Inflammatory macrophage treated with lipopolysaccharide for 1 hour (primary cell): ENCODE results near the gene LSR.
A peak's percentile ranks its signal among the peaks of the same experiment; 100 is the strongest.

Experiments used
- DNase-seq, 2 donors: peaks; one replicate each; pipeline ENCODE4 v3.0.0-alpha.2; 2020 to 2022

Gene LSR

DNA sequence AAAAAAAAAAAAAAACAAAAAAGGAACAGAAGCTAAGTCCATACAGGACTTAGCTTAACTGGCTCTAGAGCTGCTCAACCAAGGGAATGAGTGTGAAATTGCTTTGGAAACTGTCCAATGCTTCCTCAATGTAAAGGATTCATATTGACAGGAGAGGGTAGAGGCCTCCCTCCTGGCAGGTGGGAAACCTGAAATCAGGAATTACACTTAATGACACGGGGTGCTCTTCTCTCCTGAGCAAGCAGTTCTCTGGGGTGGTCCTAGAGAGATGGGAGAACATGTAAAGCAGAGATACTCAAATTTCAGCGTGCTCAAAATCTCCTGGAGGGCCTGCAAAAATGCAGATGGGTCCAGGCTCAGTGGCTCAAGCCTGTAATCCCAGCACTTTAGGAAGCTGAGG lies 39.5 kb downstream of the LSR start:
- no peak for DNase-seq

DNA sequence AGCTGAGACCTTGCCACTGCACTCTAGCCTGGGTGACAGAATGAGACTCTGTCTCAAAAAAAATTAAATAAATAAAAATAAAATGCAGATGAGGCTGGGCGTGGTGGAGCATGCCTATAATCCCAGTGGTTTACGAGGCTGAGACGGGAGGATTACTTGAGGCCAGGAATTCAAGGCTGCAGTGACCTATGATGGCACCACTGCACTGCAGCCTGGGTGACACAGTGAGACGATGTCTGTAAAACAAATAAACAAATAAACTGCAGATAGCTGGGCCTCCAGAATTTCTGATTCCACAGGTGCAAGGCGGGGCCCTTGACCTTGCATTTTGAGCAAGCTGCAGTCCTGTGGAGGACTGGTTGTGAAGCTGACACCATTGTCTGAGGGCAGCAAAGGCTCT lies 40.1 kb downstream of the LSR start:
- no peak for DNase-seq

DNA sequence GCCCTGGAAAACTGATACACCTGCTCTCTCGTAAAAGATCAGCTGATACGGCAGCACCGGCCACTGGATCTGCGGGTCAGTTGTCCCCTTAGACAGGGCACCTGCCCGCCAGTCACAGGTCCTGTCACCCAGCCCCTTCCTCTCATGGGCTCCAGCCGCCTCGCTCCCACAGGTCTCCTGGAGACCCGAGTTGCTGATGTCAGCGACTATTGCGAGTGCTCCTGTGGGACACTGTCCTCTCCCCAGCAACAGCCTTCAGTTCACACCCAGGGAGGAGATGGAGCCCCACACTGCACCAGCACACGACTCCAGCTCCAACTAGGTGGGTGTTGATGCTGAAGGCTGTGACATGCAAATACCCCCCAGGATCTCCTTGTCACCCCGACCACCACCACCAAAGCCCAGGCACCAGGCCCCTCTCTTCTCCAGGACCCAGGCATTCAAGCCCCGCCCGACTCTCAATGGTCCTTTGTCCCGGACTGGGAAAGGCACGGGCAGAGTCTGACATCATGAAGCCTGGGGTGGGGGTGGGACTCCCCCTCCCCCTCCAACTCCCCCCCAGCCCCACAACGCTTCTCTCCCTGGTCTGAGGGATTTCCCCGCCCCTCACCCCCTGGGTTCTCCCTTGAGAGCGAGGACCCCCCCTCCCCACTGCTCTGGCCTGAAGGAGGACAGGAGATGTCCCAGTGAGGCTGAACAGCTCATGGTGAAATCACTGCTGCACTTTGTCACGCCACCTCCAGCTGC lies 41.8 kb downstream of the LSR start:
- no peak for DNase-seq

DNA sequence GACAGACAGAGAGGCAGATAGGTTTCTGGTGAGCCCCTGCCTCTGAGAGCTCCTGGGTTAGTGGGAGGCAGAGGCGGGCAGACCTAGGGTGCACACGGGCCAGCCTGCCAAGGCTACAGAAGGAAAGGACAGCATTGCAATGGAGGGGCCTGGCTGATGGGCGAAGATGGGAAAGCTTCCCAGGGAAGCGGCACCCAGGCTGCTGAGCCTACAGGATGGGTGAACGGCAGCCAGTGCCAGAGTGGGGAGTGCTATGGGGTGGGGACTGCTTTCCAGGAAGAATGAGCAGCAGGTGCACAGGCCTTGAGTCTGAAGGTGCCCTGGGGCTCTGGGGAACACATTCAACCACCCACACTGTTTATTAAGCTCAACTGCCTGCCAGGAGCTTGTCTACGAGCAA lies 42.5 kb downstream of the LSR start:
- DNase-seq, result no peak

DNA sequence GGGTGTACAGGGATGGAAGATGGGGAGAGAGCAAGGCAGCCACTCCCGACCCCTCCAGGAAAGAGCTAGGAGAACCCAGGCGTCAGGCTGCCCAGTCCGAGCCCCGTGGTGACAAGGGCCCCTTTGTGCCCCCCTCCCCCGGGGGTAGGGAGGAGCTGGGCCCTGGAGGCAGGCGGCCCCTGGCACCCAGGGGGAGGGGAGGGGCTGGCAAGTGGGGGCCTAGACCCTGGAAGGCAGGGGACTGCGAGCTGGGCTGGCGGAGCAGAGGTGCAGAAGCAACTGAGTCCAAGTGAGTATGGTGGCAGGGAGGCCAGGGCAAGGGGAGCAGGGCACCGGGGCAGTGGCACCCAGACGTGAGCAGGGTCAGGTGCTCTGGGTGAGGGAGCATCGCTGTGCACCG lies 43.1 kb downstream of the LSR start, which contains the start of gene MAG:
TSS of gene MAG (plus strand) at position 246 of the 400 bp plus-strand sequence. CDS start 3,248 bp downstream, outside the sequence.
- no peak for DNase-seq

DNA sequence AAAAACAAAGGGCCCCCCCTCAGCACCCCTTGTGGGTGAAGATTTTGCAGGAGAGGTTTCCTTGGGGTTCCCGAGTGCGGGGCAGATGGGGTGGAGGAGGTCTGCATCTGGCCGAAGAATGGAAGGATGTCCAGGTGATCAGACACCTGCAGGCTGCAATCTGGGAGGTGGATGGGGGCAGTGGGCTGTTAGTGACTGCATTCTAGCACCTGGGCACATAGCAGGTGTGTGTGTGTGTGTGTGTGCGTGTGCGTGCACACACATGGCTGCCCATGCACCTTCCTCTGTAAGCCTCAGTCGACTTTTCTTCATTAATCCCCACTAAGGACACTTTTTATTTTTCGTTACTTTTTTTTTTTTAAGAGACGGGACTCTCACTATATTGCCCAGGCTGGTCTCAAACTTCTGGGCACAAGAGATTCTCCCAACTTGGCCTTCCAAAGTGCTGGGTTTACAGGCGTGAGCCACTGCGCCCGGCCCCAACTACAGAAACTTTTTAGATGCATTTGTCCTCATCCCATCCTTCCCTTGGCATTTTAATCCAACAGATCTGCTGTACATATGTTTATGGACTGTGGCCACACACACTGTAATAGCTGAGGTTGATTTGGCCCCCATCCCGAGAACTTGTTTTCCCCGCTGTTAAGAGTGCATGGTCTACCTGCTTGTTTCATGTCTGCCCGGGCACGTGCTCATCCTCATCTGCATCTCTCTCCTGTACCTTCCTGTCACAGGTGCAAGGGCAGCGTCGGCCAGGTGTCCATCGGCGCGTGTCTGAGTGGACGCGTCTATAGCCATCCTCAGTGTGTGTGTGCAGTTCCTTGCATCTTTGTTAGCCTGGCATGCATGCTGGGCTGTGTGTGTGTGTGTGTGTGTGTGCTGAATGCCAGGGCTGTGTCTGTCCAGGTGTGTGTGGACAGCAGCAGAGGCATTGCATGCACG lies 43.9 kb downstream of the LSR start:
- no peak for DNase-seq

DNA sequence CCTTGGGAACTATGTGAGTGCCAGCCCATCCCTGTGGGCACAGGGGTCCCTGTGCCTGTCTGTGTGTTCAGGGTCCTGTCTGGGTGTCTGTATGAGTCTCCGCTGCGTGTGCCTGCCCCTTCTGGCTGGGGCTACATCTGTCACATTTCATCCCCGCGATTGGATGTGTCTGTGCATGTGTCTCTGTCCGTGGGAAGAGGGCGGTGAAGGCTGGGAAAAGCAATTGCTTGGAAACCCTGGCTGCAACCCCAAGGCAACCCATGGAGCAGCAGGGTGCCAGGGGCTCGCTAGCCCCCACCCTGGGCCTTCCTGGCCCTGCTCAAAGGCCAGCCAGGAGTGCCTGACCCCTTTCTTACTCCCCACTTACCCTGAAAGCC lies 44.5 kb downstream of the LSR start:
- DNase-seq, result no peak

DNA sequence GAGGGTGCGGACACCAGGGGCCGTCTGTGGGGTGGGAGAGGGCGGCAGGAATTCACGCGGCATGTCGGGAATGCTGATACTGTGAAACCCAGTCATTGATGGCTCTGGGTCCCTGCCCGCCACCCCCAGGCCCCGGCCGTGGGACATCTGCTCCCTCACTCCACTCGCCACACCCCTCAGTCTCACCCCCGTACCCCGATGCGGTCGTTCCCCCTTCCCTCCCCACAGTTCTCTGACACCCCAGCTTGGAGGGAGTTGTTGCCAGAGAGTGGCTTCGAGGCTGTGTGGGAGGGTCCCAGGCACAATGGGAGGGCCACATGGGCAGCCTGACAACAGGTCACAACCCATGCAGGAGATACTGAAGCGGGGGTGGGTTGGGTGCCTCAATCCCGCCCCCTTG lies 45.0 kb downstream of the LSR start:
- no peak for DNase-seq

DNA sequence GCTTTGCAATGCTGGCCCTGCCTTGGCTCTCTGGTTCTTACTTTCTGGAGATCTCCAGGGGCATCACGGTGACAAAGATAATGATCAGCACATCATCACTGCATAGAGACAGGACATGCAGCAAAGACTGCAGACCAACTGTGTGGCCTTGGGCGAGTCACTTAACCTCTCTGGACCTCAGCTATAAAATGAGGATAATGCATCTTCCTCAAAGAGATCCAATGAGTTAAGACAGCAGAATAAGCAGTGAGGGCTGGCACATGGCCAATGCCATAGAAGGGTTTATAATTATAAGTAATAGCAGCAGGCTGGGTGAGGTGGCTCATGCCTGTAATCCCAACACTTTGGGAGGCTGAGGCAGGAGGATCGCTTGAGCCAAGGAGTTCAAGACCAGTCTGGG lies 45.5 kb downstream of the LSR start:
- no peak for DNase-seq

DNA sequence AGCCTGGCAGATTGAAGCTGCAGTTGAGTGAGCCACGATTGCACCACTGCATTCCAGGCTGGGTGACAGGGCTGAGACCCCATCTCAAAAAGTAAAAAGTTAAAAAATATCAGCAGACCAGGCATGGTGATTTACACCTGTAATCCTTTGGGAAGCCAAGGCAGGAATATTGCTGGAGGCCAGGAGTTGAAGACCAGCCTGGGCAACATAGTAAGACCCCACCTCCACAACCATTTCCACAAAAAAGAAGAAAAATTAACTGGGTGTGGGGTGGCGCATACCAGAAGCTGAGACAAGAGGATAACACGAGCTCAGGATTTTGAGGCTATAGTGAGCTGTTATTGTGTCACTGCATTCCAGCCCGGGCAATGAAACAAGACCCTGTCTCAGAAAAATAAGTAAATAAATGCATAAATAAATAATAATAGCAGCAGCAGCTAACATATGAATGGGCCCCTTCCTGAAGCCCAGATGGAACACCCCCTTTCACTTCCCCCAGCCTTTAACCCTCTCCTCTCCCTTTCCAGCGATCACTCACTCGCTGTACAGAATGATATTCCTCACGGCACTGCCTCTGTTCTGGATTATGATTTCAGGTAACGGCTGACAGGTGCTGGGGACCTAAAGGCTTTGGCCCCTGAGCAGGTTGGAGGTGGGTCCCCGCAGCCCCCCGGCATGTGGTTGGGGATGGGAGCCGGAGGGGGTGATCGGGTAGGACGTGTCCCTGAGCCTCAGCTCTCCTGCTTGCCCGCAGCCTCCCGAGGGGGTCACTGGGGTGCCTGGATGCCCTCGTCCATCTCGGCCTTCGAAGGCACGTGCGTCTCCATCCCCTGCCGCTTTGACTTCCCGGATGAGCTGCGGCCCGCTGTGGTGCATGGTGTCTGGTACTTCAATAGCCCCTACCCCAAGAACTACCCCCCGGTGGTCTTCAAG lies 46.3 kb downstream of the LSR start:
- DNase-seq, result no peak

DNA sequence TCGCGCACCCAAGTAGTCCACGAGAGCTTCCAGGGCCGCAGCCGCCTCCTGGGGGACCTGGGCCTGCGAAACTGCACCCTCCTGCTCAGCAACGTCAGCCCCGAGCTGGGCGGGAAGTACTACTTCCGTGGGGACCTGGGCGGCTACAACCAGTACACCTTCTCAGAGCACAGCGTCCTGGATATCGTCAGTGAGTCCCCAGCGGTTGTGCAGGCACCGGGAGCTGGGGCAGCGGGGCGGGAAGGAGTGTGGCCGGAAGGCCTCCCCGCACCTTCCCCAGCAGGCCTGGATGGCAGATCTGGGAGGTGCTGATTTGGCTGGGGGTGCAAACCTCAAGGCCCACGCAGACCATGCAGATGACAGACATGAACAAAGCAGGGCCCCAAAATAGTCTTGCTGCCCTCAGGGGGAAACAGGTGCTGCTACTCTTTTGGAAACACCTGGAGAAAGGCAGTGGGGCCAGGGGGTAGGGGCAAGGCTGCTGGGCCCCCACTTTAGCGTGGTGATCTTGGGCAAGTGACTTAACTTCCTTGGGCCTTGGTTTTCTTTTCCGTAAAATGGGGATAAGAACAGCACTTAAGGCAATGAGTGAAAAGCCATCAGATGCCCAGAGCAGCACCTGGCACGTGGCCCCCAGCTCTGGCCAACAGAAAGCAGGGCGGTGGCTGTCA lies 47.1 kb downstream of the LSR start:
- DNase-seq, result no peak

DNA sequence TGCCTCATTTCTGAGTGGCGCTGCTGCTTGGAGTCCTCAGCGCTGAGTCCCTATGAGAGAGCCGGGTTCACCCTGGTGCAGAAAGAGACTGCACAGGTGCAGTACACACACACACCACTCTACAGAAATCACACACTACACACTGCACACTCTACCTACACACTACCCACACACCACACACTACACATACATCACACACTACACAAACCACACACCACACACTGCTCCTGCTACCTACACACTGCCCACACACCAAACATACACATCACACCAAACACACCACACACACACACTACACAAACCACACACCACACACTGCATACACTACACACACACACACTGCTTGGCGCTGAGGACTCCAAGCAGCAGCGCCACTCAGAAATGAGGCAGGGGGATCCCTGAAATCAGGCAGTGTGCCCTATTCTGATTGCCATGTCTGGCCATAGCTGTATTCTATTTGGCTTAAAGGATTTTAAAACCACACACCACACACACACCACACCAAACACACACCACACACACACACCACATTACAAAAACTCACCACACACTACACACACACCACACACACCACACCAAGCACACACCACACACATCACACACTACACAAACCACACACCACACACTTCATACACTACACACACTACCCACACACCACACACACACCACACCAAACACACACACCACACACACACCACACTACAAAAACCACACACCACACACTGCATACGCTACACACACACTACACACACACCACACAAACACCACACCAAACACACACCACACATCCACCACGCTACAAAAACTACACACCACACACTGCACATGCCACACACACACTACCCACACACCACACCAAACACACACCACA lies 48.1 kb downstream of the LSR start:
- DNase-seq, result no peak

DNA sequence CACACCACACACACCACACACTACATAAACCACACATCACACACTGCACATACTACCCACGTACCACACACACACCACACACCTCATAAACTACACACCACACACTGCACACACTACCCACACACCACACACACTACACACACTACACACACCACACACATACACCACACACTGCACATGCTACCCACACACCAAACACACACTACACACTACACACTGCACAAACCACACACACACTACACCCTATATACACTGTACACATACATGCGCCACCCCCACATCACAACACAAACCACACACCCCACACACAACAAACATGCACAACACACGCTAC lies 48.7 kb downstream of the LSR start:
- no peak for DNase-seq

DNA sequence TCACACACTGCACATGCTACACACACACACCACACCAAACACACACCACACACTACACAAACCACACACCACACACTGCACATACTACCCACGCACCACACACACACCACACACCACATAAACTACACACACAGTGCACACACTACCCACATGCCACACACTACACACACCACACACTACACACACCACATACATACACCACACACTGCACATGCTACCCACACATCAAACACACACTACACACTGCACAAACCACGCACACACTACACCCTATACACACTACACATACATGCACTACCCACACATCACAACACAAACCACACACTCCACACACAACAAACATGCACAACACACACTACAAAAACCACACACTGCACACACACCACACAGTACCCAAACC lies 49.1 kb downstream of the LSR start:
- no peak for DNase-seq

DNA sequence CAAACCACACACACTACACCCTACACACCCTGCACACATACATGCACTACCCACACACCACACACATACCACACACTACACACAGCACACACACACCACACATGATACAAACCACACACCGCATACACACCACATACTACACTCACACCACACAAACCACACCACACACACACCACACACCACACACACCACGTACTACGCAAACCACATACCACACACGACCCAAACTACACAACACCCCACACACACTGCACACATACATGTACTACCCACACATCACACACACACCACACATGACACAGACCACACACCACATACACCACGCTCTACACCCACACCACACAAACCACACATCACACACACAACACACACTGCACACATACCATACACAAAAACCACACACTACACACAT lies 49.8 kb downstream of the LSR start:
- DNase-seq, result no peak

DNA sequence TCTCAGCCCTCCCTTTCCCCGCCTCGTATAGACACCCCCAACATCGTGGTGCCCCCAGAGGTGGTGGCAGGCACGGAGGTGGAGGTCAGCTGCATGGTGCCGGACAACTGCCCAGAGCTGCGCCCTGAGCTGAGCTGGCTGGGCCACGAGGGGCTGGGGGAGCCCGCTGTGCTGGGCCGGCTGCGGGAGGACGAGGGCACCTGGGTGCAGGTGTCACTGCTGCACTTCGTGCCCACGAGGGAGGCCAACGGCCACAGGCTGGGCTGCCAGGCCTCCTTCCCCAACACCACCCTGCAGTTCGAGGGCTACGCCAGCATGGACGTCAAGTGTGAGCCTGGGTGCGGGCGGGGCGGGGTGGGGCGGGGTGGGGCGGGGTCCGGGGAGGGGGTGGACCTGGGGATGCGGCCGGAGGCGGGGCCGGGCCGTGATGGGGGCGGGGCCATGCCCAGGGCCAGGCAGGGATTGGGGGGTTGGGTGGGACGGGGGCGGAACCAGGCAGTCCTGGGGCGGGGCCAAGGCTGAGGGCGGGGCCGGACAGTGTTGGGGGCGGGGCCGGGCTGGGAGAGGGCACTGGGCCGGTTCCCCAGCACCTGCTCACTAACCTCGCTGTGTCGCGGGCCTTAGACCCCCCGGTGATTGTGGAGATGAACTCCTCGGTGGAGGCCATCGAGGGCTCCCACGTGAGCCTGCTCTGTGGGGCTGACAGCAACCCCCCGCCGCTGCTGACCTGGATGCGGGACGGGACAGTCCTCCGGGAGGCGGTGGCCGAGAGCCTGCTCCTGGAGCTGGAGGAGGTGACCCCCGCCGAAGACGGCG lies 50.9 kb downstream of the LSR start:
- DNase-seq, result no peak

DNA sequence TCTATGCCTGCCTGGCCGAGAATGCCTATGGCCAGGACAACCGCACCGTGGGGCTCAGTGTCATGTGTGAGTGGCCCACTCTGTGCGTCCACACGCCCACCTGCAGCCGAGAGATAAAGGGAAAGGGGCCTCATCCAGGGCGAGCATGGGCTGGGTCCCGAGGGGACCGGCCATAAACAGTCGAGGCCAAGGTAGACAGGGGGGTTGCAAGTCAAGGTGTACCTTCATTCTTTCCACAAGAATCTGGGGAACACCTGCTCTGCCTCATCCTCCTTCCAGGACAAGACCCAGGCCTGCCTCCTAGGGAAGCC lies 51.5 kb downstream of the LSR start:
- no peak for DNase-seq

DNA sequence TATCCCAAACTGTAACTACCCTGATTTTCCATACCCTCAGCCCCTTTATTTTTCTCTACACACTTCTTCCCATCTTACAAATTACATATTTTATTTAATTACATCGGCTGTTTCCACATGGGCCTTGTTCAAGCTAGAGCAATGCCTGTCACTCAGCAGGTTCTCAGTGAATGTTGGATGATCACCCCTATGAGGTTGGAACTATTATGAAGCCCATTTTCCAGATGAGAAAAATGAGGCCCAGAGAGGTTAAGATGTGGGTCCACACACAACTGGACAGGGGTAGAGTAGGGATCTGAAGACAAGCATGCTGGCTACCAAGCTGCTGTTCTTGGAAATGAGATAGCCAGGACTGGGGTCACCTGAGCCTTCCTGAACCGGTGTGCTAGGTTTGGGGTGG lies 53.2 kb downstream of the LSR start:
- DNase-seq, result no peak

DNA sequence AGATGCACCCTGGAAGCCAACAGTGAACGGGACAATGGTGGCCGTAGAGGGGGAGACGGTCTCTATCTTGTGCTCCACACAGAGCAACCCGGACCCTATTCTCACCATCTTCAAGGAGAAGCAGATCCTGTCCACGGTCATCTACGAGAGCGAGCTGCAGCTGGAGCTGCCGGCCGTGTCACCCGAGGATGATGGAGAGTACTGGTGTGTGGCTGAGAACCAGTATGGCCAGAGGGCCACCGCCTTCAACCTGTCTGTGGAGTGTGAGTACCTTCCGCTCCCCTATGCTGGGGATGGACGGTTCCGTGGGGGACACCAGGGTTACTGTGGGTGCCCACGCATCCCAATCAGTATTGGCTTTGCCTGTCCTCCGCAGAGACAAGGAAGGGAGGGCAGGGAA lies 53.6 kb downstream of the LSR start:
- DNase-seq, result no peak

DNA sequence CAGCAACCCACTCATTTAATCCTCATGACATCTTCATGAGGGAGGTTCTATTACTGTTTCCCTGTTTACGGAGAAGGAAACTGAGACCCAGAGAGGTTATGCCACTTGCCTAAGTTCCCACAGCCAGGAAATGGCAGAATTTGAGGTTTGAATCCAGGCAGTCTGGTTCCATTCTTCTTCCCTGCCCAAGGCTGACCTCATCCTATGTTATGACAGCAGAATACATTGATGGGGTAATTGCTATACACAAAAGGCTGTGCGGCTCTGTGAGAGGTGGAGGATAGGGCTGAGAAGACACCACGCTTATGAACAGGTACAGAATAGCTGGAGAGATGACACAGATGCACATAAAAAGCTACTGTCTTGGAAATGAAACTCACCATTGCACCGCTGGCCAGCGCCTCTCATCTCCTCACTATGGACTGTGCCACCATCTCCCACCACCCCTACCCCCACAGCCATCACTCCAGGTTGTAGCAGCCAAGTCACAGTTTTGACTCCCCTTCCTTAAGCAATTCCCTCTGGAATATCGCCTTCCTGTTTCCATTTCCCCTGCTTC lies 54.6 kb downstream of the LSR start:
- DNase-seq, result peak in 1 of 2 donors; percentile 20

DNA sequence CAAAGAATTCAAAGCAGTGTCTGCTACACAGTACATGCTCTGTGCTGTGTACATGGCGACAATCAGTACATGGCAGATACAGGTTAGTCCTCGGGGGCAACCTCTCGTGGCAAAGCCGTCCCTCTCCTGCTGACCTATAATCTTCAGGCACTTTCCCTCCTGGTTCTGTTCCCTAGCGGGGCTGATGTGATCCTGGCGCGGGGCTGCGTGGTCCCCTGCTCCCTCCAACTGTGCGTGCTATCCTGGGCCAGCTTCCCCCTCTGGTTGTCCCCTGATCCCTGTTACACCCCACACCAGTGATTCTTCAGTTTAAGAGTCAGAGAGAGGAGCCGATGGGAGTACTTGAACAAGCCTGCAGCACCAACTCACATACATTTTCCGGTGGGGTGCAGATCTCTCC lies 55.2 kb downstream of the LSR start:
- no peak for DNase-seq
